H9 (cell line): Measurements from ENCODE around the gene PRICKLE1. TPM values are rescaled to one million over a fixed set of nuclear protein-coding genes. Genes with fewer than 3 reads are reported as not detected.

Experiments used
- DNase-seq: peaks from one replicate; pipeline ENCODE4 v3.0.0-alpha.2; 2017
- H2AFZ ChIP-seq: one replicate; pipeline ENCODE4 v1.6.1; 2013; ENCODE audit warnings: mild to moderate bottlenecking, low read length, control low read depth, moderate library complexity
- H2AK5ac ChIP-seq: 2 replicates; pipeline ENCODE4 v1.6.1; 2013; ENCODE audit warnings: low read length, control low read depth, mixed read lengths; ENCODE audit not compliant: insufficient read length
- H2BK120ac ChIP-seq: one replicate; pipeline ENCODE4 v1.6.1; 2013; ENCODE audit warnings: low read depth, mild to moderate bottlenecking, low read length, control low read depth, inconsistent platforms; ENCODE audit not compliant: poor library complexity, severe bottlenecking
- H2BK12ac ChIP-seq: 2 replicates; pipeline ENCODE4 v1.6.1; 2013; ENCODE audit warnings: low read length, control low read depth, mixed read lengths, low read depth; ENCODE audit not compliant: insufficient read length
- H2BK15ac ChIP-seq: 2 replicates; pipeline ENCODE4 v1.6.1; 2013; ENCODE audit warnings: low read depth, low read length, control low read depth
- H2BK20ac ChIP-seq: one replicate; pipeline ENCODE4 v1.6.1; 2013; ENCODE audit warnings: low read depth, mild to moderate bottlenecking, low read length, control low read depth, inconsistent platforms; ENCODE audit not compliant: poor library complexity, severe bottlenecking
- H2BK5ac ChIP-seq: 2 replicates; pipeline ENCODE4 v1.6.1; 2013; ENCODE audit warnings: low read length, control low read depth, mixed read lengths; ENCODE audit not compliant: insufficient read length
- H3K14ac ChIP-seq: 2 replicates; pipeline ENCODE4 v1.6.1; 2013; ENCODE audit warnings: low read length, control low read depth; ENCODE audit not compliant: insufficient read depth
- H3K18ac ChIP-seq: 2 replicates; pipeline ENCODE4 v1.6.1; 2013; ENCODE audit warnings: low read depth, mild to moderate bottlenecking, mixed read lengths, low read length, control low read depth; ENCODE audit not compliant: insufficient read length
- H3K23ac ChIP-seq: 2 replicates; pipeline ENCODE4 v1.6.1; 2013; ENCODE audit warnings: low read length, control low read depth, mixed read lengths, low read depth; ENCODE audit not compliant: insufficient read length
- H3K23me2 ChIP-seq: 2 replicates; pipeline ENCODE4 v1.6.1; 2013; ENCODE audit warnings: low read depth, mild to moderate bottlenecking, mixed read lengths, low read length, control low read depth; ENCODE audit not compliant: insufficient read length, poor library complexity, severe bottlenecking
- H3K27ac ChIP-seq: 2 replicates; pipeline ENCODE4 v1.5.1; 2013; ENCODE audit warnings: low read length, control low read depth, mixed read lengths, low read depth; ENCODE audit not compliant: insufficient read length
- H3K27me3 ChIP-seq: 2 replicates; pipeline ENCODE4 v1.6.1; 2013; ENCODE audit warnings: low read length, control low read depth, inconsistent platforms; ENCODE audit not compliant: insufficient read depth
- H3K4ac ChIP-seq: 2 replicates; pipeline ENCODE4 v1.6.1; 2013; ENCODE audit warnings: low read depth, mild to moderate bottlenecking, control low read depth, inconsistent platforms, low read length, moderate library complexity
- H3K4me1 ChIP-seq: 2 replicates; pipeline ENCODE4 v1.6.1; 2013; ENCODE audit warnings: low read length, control low read depth, inconsistent platforms; ENCODE audit not compliant: insufficient read depth
- H3K4me2 ChIP-seq: 2 replicates; pipeline ENCODE4 v1.6.1; 2013; ENCODE audit warnings: low read length, control low read depth, mixed read lengths; ENCODE audit not compliant: insufficient read length, insufficient read depth
- H3K56ac ChIP-seq: 2 replicates; pipeline ENCODE4 v1.6.1; 2013; ENCODE audit warnings: low read depth, mild to moderate bottlenecking, mixed read lengths, low read length, control low read depth; ENCODE audit not compliant: insufficient read length
- H3K79me1 ChIP-seq: 2 replicates; pipeline ENCODE4 v1.6.1; 2013; ENCODE audit warnings: low read depth, mild to moderate bottlenecking, moderate library complexity, low read length, control low read depth, inconsistent platforms; ENCODE audit not compliant: insufficient read depth, poor library complexity, severe bottlenecking
- H3K79me2 ChIP-seq: 2 replicates; pipeline ENCODE4 v1.6.1; 2013; ENCODE audit warnings: low read length, control low read depth, inconsistent platforms; ENCODE audit not compliant: insufficient read depth
- H3K9ac ChIP-seq: 2 replicates; pipeline ENCODE4 v1.6.1; 2013; ENCODE audit warnings: low read length, control low read depth, mixed read lengths; ENCODE audit not compliant: insufficient read length; ENCODE audit errors: extremely low read depth
- H3K9me3 ChIP-seq: one replicate; pipeline ENCODE4 v1.6.1; 2013; ENCODE audit warnings: low read depth, low read length, inconsistent platforms; ENCODE audit not compliant: control insufficient read depth
- H3T11ph ChIP-seq: one replicate; pipeline ENCODE4 v1.6.1; 2013; ENCODE audit warnings: mild to moderate bottlenecking, low read length, control low read depth, inconsistent platforms
- H4K20me1 ChIP-seq: one replicate; pipeline ENCODE4 v1.6.1; 2013; ENCODE audit not compliant: control insufficient read depth, insufficient read length, insufficient read depth
- H4K5ac ChIP-seq: 2 replicates; pipeline ENCODE4 v1.6.1; 2013; ENCODE audit warnings: low read depth, mild to moderate bottlenecking, mixed read lengths, low read length, control low read depth; ENCODE audit not compliant: insufficient read length
- H4K8ac ChIP-seq: replicated peaks from 2 replicates; pipeline ENCODE4 v1.6.1; 2013; ENCODE audit warnings: low read length, control low read depth, mixed read lengths, low read depth; ENCODE audit not compliant: insufficient read length
- H4K91ac ChIP-seq: 2 replicates; pipeline ENCODE4 v1.6.1; 2013; ENCODE audit warnings: low read depth, mild to moderate bottlenecking, moderate library complexity, mixed read lengths, low read length, control low read depth; ENCODE audit not compliant: insufficient read length
- H3K27ac Mint-ChIP-seq, 3 experiments: 2 replicates in 2 of 3; 3 replicates in 1 of 3; pipeline ENCODE4 v1.8.0; 2020 to 2021; ENCODE audit warnings: mixed read lengths in 3 of 3, mild to moderate bottlenecking in 1 of 3, moderate library complexity in 1 of 3
- H3K27me3 Mint-ChIP-seq: 2 replicates; pipeline ENCODE4 v1.8.0; 2021; ENCODE audit warnings: low read depth, mild to moderate bottlenecking, moderate library complexity, mixed read lengths
- H3K36me3 Mint-ChIP-seq, 3 experiments: 2 replicates in 2 of 3; 3 replicates in 1 of 3; pipeline ENCODE4 v1.8.0; 2020 to 2021; ENCODE audit warnings: low read depth in 3 of 3, mixed read lengths in 3 of 3; ENCODE audit not compliant: insufficient read depth in 1 of 3
- H3K4me1 Mint-ChIP-seq, 2 experiments: 2 replicates each; pipeline ENCODE4 v1.8.0; 2020; ENCODE audit warnings: mixed read lengths in 2 of 2
- H3K4me3 Mint-ChIP-seq, 2 experiments: 2 replicates in 1 of 2; 3 replicates in 1 of 2; pipeline ENCODE4 v1.8.0; 2020 to 2021; ENCODE audit warnings: mild to moderate bottlenecking in 2 of 2, mixed read lengths in 2 of 2, moderate library complexity in 1 of 2
- H3K9me3 Mint-ChIP-seq, 2 experiments: 2 replicates in 1 of 2; 3 replicates in 1 of 2; pipeline ENCODE4 v1.8.0; 2020; ENCODE audit warnings: mild to moderate bottlenecking in 2 of 2, mixed read lengths in 2 of 2, moderate library complexity in 1 of 2
- CTCF ChIP-seq: fragments of 200-600 bp; sonication (generic); conservative IDR thresholded peaks from 3 replicates; pipeline ENCODE4 v1.8.0; 2021; ENCODE audit warnings: antibody characterized with exemption, mild to moderate bottlenecking
- WGBS: extraction: QIAGEN DNeasy Blood & Tissue Kit; methylation state at CpG from one replicate; pipeline ENCODE4 v1.1.7; 2013; ENCODE audit warnings: missing lambda C conversion rate, low lambda C conversion rate, mixed read lengths; ENCODE audit not compliant: insufficient read length; ENCODE audit errors: extremely low coverage; 5-methylcytosine and 5-hydroxymethylcytosine counted together
- total RNA-seq: library from RNA; stranded (reverse); gene quantifications from 2 replicates; pipeline ENCODE4 v1.2.1, GENCODE V29; 2021

Gene PRICKLE1
- total RNA-seq, 1 experiment from 2014 or later, result 20.5 TPM

DNA sequence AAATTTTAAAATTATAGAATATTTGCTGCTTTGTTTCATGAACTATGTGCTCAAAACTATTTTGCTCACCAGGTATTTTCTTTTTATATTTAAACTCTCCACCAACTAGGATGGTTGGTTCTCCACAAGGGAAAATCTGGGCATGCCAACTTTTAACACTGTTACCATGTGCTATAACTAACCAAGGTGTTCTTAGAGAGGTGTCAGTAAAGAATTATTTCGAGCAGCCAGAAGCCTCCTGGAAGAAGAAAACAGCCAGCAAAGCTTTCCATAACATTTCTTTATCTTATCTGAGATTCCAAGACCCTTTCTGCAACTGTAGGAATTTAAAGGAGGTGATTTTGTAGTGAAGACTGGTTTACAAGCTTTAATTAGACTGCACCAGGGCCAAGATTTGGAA lies 97.3 kb downstream of the PRICKLE1 start:
- H3K9me3 ChIP-seq, result no peaks in the 10 kb centered on the region
- no peaks in the 10 kb centered on the region for H4K20me1 ChIP-seq
- no CpG with 5 or more reads among the region's 1 CpG for WGBS
- no peak overlapping the region for H2BK20ac ChIP-seq
- H3K4me3 Mint-ChIP-seq, result no peak overlapping the region
- no peak overlapping the region for H4K5ac ChIP-seq
- no peak overlapping the region for H2BK12ac ChIP-seq
- H3K14ac ChIP-seq, result no peak overlapping the region
- no peak overlapping the region for H2AK5ac ChIP-seq
- H3K23me2 ChIP-seq, result no peaks in the 10 kb centered on the region
- no peak overlapping the region for H3K27ac ChIP-seq
- peaks cover 48% of the 10 kb centered on the region for H3K27me3 Mint-ChIP-seq
- no peaks in the 10 kb centered on the region for H3K36me3 Mint-ChIP-seq
- H3K56ac ChIP-seq, result no peak overlapping the region
- no peak overlapping the region for H4K8ac ChIP-seq
- H3K9ac ChIP-seq, result no peak overlapping the region
- H3K79me2 ChIP-seq, result no peaks in the 10 kb centered on the region
- no peak for TF ChIP-seq CTCF
- H3K4me2 ChIP-seq, result no peak overlapping the region
- H2AFZ ChIP-seq, result no peak overlapping the region
- DNase-seq, result no peak
- H3K18ac ChIP-seq, result no peak overlapping the region
- no peak overlapping the region for H3K27ac Mint-ChIP-seq
- H2BK15ac ChIP-seq, result no peak overlapping the region
- no peaks in the 10 kb centered on the region for H3K9me3 Mint-ChIP-seq
- no peak overlapping the region for H3T11ph ChIP-seq
- no peak overlapping the region for H2BK120ac ChIP-seq
- H2BK5ac ChIP-seq, result no peak overlapping the region
- H3K23ac ChIP-seq, result no peak overlapping the region
- no peaks in the 10 kb centered on the region for H3K79me1 ChIP-seq
- H3K4me1 ChIP-seq, result no peaks in the 10 kb centered on the region; the same call in 1 of the 2 replicates
- H3K4ac ChIP-seq, result no peak overlapping the region
- H3K4me1 Mint-ChIP-seq, result peaks cover 10 to 17% of the 10 kb centered on the region in 2 experiments
- peaks cover 8% of the 10 kb centered on the region; the same call in 1 of the 2 replicates for H3K27me3 ChIP-seq
- H4K91ac ChIP-seq, result no peak overlapping the region
